Neutrophil (primary cell): ENCODE measurements around the gene SYTL2.
"Not testable (repeated sequence)": the region's sequence is repeated elsewhere in the genome, so short reads cannot be mapped to it uniquely, and the experiment has no call there.

Experiments used
- H3K27ac ChIP-seq: fragments of 200-600 bp; sonication (generic); 2 replicates; pipeline ENCODE4 v1.5.1; 2016; ENCODE audit warnings: mild to moderate bottlenecking, moderate library complexity
- H3K27me3 ChIP-seq: fragments of 200-600 bp; sonication (generic); 2 replicates; pipeline ENCODE4 v1.6.0; 2016; ENCODE audit warnings: mild to moderate bottlenecking
- H3K36me3 ChIP-seq: fragments of 200-600 bp; sonication (generic); 2 replicates; pipeline ENCODE4 v1.5.1; 2017
- H3K4me1 ChIP-seq, 2 experiments: fragments of 200-600 bp in 1 of 2; sonication (generic) in 1 of 2; 1 replicate in 1 of 2; 2 replicates in 1 of 2; pipeline versions ENCODE4 v1.5.1 to v1.6.1; 2013 to 2016; ENCODE audit warnings: low read depth in 1 of 2, low read length in 1 of 2, mild to moderate bottlenecking in 1 of 2, moderate library complexity in 1 of 2; ENCODE audit not compliant: control insufficient read depth in 1 of 2, insufficient read depth in 1 of 2
- H3K4me3 ChIP-seq, 2 experiments: fragments of 200-600 bp in 1 of 2; sonication (generic) in 1 of 2; 1 replicate in 1 of 2; 2 replicates in 1 of 2; pipeline ENCODE4 v1.5.1; 2013 to 2016; ENCODE audit warnings: low read depth in 1 of 2, low read length in 1 of 2, mild to moderate bottlenecking in 1 of 2, moderate library complexity in 1 of 2
- H3K9me3 ChIP-seq: fragments of 200-600 bp; sonication (generic); 2 replicates; pipeline ENCODE4 v1.5.1; 2016
- CTCF ChIP-seq: fragments of 200-600 bp; sonication (generic); IDR thresholded peaks from 2 replicates; pipeline ENCODE4 v1.5.1; 2016; ENCODE audit warnings: antibody characterized with exemption

Gene SYTL2

GRCh38 chr11:85854212-85854556 is 43.2 kb upstream of the SYTL2 start:
- Histone ChIP-seq H3K9me3 (no peaks in the 10 kb centered on the region), H3K27me3 (no peaks in the 10 kb centered on the region), H3K27ac (no peak overlapping the region), H3K4me3 (peak overlapping the region; percentile 65 to 70), H3K4me1 (peaks cover 9 to 11% of the 10 kb centered on the region in 2 experiments), H3K36me3 (no peaks in the 10 kb centered on the region)
- no peak for TF ChIP-seq CTCF

- H3K36me3 ChIP-seq, H3K27me3 ChIP-seq, H3K27ac ChIP-seq, H3K9me3 ChIP-seq, H3K4me3 ChIP-seq: not testable (repeated sequence)
- H3K4me1 ChIP-seq, result peaks cover 9 to 11% of the 10 kb centered on the region in 2 experiments
These were observed 42.6 kb upstream of the SYTL2 start for GRCh38 chr11:85853541-85853940.

GRCh38 chr11:85852754-85853153 is 41.8 kb upstream of the SYTL2 start:
- not testable (repeated sequence) for H3K36me3 ChIP-seq, H3K9me3 ChIP-seq, H3K4me3 ChIP-seq

GRCh38 chr11:85848556-85848955 is 37.6 kb upstream of the SYTL2 start:
- Histone ChIP-seq H3K36me3 (no peaks in the 10 kb centered on the region), H3K9me3 (no peaks in the 10 kb centered on the region), H3K4me3 (no peak overlapping the region), H3K27me3 (no peaks in the 10 kb centered on the region), H3K27ac (no peak overlapping the region), H3K4me1 (peaks cover 5% of the 10 kb centered on the region in 2 experiments)
- no peak for TF ChIP-seq CTCF

More at GRCh38 chr11:85852754-85853153, 41.8 kb upstream of the SYTL2 start:
- H3K4me1 ChIP-seq, result peaks cover 9 to 11% of the 10 kb centered on the region in 2 experiments
- H3K27me3 ChIP-seq, H3K27ac ChIP-seq: not testable (repeated sequence)

GRCh38 chr11:85848006-85848405 is 37.1 kb upstream of the SYTL2 start:
- H3K4me1 ChIP-seq, result peaks cover 5% of the 10 kb centered on the region in 2 experiments
- no peak for TF ChIP-seq CTCF

GRCh38 chr11:85847436-85847835 is 36.5 kb upstream of the SYTL2 start:
- TF ChIP-seq CTCF, result no peak
- Histone ChIP-seq H3K4me1 (peaks cover 5% of the 10 kb centered on the region in 2 experiments), H3K4me3 (no peak overlapping the region), H3K27ac (no peak overlapping the region), H3K9me3 (no peaks in the 10 kb centered on the region), H3K27me3 (no peaks in the 10 kb centered on the region), H3K36me3 (no peaks in the 10 kb centered on the region)

More at GRCh38 chr11:85848006-85848405, 37.1 kb upstream of the SYTL2 start:
- no peaks in the 10 kb centered on the region for H3K9me3 ChIP-seq
- H3K27ac ChIP-seq, result no peak overlapping the region
- H3K4me3 ChIP-seq, result no peak overlapping the region
- no peaks in the 10 kb centered on the region for H3K27me3 ChIP-seq
- no peaks in the 10 kb centered on the region for H3K36me3 ChIP-seq

GRCh38 chr11:85845124-85845631 is 34.2 kb upstream of the SYTL2 start:
- H3K27ac ChIP-seq, result no peak overlapping the region
- TF ChIP-seq CTCF, result no peak
- H3K36me3 ChIP-seq, result no peaks in the 10 kb centered on the region
- peaks cover 5% of the 10 kb centered on the region in 2 experiments for H3K4me1 ChIP-seq
- H3K27me3 ChIP-seq, result no peaks in the 10 kb centered on the region
- H3K4me3 ChIP-seq, result no peak overlapping the region
- no peaks in the 10 kb centered on the region for H3K9me3 ChIP-seq
